Heart left ventricle (tissue), 16 donors: Measurements from ENCODE around the gene MMP24OS. TPM values are rescaled to one million over a fixed set of nuclear protein-coding genes. Genes with fewer than 3 reads are reported as not detected.
"Not testable (repeated sequence)": the region's sequence is repeated elsewhere in the genome, so short reads cannot be mapped to it uniquely, and the experiment has no call there.

Experiments
- ATAC-seq, 4 donors: fragments of 200-7000 bp; cut with Tn5 transposase; one replicate each; pipeline ENCODE4 v1.9.1; 2020 to 2022; ENCODE audit warnings: moderate library complexity in 4 of 4, mild to moderate bottlenecking in 3 of 4, moderate number of reproducible peaks in 1 of 4
- DNase-seq, 5 donors: peaks; one replicate each; pipeline ENCODE4 v3.0.0-alpha.2; 2020
- H3K27ac ChIP-seq, 12 donors: fragments of 200-600 bp; sonication (generic) in 4 of 12; one replicate each; pipeline versions ENCODE4 v1.5.0 to v1.8.0; 2016 to 2022; ENCODE audit warnings: mild to moderate bottlenecking in 2 of 12
- H3K27me3 ChIP-seq, 9 donors: fragments of 200-600 bp; sonication (generic) in 2 of 9; one replicate each; pipeline versions ENCODE4 v1.5.1 to v1.8.0; 2016 to 2022; ENCODE audit warnings: mild to moderate bottlenecking in 3 of 9
- H3K36me3 ChIP-seq, 9 donors: fragments of 200-600 bp; sonication (generic) in 2 of 9; one replicate each; pipeline versions ENCODE4 v1.5.0 to v1.8.0; 2018 to 2022; ENCODE audit warnings: mild to moderate bottlenecking in 2 of 9
- H3K4me1 ChIP-seq, 12 donors: fragments of 200-600 bp; sonication (generic) in 4 of 12; one replicate each; pipeline versions ENCODE4 v1.5.0 to v1.8.0; 2016 to 2022; ENCODE audit warnings: mild to moderate bottlenecking in 3 of 12
- H3K4me3 ChIP-seq, 12 donors: fragments of 200-600 bp; sonication (generic) in 4 of 12; one replicate each; pipeline versions ENCODE4 v1.5.0 to v1.8.0; 2017 to 2022; ENCODE audit warnings: mild to moderate bottlenecking in 9 of 12, moderate library complexity in 4 of 12
- H3K9me3 ChIP-seq, 12 donors: fragments of 200-600 bp; sonication (generic) in 4 of 12; one replicate each; pipeline versions ENCODE4 v1.5.0 to v1.8.0; 2016 to 2022; ENCODE audit warnings: mild to moderate bottlenecking in 1 of 12
- CTCF ChIP-seq, 12 donors: fragments of 200-600 bp; sonication (generic) in 4 of 12; IDR thresholded peaks; one replicate each; pipeline versions ENCODE4 v1.5.0 to v1.8.0; 2018 to 2022; ENCODE audit warnings: antibody characterized with exemption in 12 of 12, mild to moderate bottlenecking in 5 of 12
- POLR2A ChIP-seq, 2 donors: fragments of 450-650 bp; IDR thresholded peaks; one replicate each; pipeline ENCODE4 v1.6.1; 2017; ENCODE audit warnings: antibody characterized with exemption in 2 of 2, mild to moderate bottlenecking in 2 of 2, moderate library complexity in 2 of 2
- WGBS, 4 donors: extraction: QIAGEN DNeasy Blood & Tissue Kit in 2 of 4; methylation state at CpG; one replicate each; pipeline versions ENCODE4 v1.1.5 to v1.1.7; 2013 to 2018; 5-methylcytosine and 5-hydroxymethylcytosine counted together
- intact Hi-C, 10 donors: fragments of 100-400 bp; cut with DNase I; formaldehyde crosslinking; loops; one replicate each; pipeline versions ENCODE4 v1.11.1 to v1.14.2; 2022
- polyA plus RNA-seq, 2 donors: library from polyadenylated mRNA; stranded (reverse); fragments of 200-250 nt; gene quantifications; one replicate each; pipeline ENCODE4 v1.2.3, GENCODE V29; 2013
- total RNA-seq, 9 donors: library from RNA; depleted of rRNA in 2 of 9; stranded (reverse); fragments of >200 nt in 2 of 9; fragmentation: NEBNext Ultra II Directional in 3 of 9; extraction: Animal tissue kit (Norgen Biotek cat#: 25700) in 3 of 9; gene quantifications; one replicate each; pipeline versions ENCODE4 v1.1.0 to v1.2.4, GENCODE V29; 2016 to 2023
- donor health status: ischemic (EF 13 %, LVEDD 7.1; RV severe dilation, severe dysfunction).
- donor health status: healthy with polysubstance abuse.
- donor health status: DM: no; HTN: yes; CAD: no.
- donor health status: DM: no; HTN: no; CAD: no.
- donor health status: ischemic (EF 25% LVEDD 6.9; RV normal size, moderate dysfunction).
- donor health status: ischemic (EF 25% LVEDD 5.7; RV mildly dilated, moderate dysfunction).
- donor health status: healthy.
- donor health status: DM: yes; HTN: yes; CAD: no.
- donor health status: ischemic (EF 35%, LVEDD 5.7; RV mildly dilated, moderate dysfunction).
- donor health status: nonischemic (EF 11% LVEDD 7.7; RV severe dilation, severe dysfunction).
- donor health status: DM: yes; HTN: yes; CAD: no.
- donor health status: PGD.
- donor health status: ischemic (EF 29% LVEDD 5.4; RV normal size, mild dysfunction).
- donor health status: nonischemic (EF 23%, LVEDD 6.1; RV moderate dilation, normal function).

MMP24OS gene
- total and polyA plus RNA-seq, 11 donors, result 11.7 to 64.8 (median 41.6) TPM

DNA sequence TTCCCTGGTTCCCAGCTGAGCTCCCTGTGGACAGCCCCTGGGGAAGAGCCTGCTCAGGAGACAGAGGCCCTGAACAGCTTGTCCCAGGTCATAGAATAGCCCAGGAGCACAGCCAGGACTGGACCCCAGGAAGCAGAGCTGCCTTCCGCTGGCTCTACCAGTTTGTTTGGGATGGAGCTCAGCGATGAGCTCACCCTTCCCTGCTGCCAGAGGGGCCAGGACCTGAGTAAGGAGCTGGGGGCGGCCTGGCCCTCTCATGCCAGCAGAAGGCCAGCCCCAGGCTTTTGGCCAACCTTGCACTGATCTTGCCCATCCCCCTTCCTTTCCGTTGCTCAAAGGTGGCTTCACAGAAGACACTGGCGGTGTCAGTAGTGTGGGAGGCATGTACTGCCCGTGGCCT is 17.5 kb downstream of the MMP24OS start:
- intact Hi-C loops, result loop anchor here in 3 of 10 donors (10.0 kb wide), 2 partner anchors 116 to 166 kb away; partner anchors contain the start of genes EDEM2 (in 2 of the 3) and TRPC4AP (in 1 of the 3)
- Histone ChIP-seq H3K9me3 (no peaks in the 10 kb centered on the region), H3K36me3 (peaks cover 0 to 13% (median 0%) of the 10 kb centered on the region in 9 donors), H3K27ac (no peak overlapping the region), H3K4me1 (peaks cover 0 to 25% (median 10%) of the 10 kb centered on the region in 12 donors), H3K27me3 (no peaks in the 10 kb centered on the region), H3K4me3 (no peak overlapping the region)
- DNase-seq, result no peak
- 91 to 100% (median 95%) methylated on average over 2 to 6 of the region's 6 CpGs for WGBS, 4 donors
- no peak for TF ChIP-seq CTCF (IDR thresholded peaks at IDR 0.05)
- TF ChIP-seq POLR2A (IDR thresholded peaks at IDR 0.05), result no peak
- no peak for ATAC-seq

DNA sequence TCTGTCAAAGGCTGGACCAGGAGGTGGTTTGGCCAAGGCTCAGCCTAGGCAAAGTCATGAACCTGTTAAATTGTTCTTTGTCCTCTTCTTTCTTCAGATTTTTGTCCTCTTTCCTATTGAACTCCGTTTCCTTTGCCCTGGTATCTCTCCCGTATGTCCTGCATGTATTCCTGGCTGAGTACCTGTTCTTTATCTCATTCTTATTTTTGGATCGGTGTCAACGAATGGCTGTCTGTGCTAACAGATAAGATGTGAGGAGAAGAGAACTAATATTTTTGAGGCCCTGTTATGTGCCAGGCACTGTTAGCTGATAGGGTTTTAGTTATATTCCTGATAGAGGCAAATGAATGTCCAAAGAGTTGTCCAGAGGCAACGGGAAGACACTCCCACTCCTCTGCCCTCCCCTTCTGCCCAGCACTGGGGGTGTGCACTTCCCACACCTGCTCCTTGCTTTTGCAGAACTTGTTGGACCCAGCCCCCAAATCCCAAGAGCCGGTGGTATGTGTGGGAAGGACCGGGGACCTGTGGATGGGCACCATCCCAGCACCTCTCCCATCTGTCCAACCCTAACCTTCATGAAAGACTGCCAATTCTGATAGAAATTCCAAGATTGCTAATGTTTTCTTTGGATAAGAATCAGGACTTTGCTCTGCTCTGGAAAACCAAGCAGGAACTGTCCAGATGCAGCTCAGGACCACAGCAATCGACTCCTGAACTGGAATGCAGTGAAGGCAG is 20.6 kb downstream of the MMP24OS start:
- H3K27ac ChIP-seq, result no peak overlapping the region
- WGBS, 4 donors, result 23 to 45% (median 35%) methylated on average over 8 of the region's 8 CpGs

DNA sequence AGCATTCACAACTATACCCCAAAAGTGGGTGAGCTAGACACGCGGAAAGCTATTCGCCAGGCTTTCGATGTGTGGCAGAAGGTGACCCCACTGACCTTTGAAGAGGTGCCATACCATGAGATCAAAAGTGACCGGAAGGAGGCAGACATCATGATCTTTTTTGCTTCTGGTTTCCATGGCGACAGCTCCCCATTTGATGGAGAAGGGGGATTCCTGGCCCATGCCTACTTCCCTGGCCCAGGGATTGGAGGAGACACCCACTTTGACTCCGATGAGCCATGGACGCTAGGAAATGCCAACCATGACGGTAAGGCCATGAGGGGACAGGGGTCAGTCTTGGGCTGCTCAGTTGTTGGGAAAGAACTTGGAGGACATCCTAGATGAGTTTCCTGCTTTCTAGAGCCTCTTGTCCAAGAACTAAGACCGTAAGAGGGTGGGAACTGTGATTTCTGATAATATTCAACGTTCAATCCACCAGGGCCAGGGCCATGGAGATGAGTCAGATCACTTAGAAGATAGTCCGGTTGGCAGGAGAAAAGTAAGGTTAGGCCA is 23.4 kb downstream of the MMP24OS start:
- Histone ChIP-seq H3K27ac (no peak overlapping the region), H3K9me3 (no peaks in the 10 kb centered on the region), H3K4me3 (no peak overlapping the region), H3K27me3 (no peaks in the 10 kb centered on the region), H3K36me3 (no peaks in the 10 kb centered on the region), H3K4me1 (peaks cover 0 to 12% (median 5%) of the 10 kb centered on the region in 12 donors)
- no peak for ATAC-seq
- intact Hi-C loops, result no loop called here
- 90 to 97% (median 94%) methylated on average over 12 of the region's 12 CpGs for WGBS, 4 donors
- no peak for DNase-seq
- TF ChIP-seq CTCF (IDR thresholded peaks at IDR 0.05), result no peak
- TF ChIP-seq POLR2A (IDR thresholded peaks at IDR 0.05), result no peak

More for the DNA sequence above, 20.6 kb downstream of the MMP24OS start:
- Histone ChIP-seq H3K4me3 (no peak overlapping the region), H3K27me3 (no peaks in the 10 kb centered on the region), H3K9me3 (no peaks in the 10 kb centered on the region), H3K4me1 (peaks cover 0 to 12% (median 5%) of the 10 kb centered on the region in 12 donors), H3K36me3 (no peaks in the 10 kb centered on the region)
- no peak for DNase-seq
- intact Hi-C loops, result no loop called here
- ATAC-seq, result peak in 1 of 4 donors; percentile 39
- TF ChIP-seq CTCF (IDR thresholded peaks at IDR 0.05) (no peak), POLR2A (IDR thresholded peaks at IDR 0.05) (no peak)

DNA sequence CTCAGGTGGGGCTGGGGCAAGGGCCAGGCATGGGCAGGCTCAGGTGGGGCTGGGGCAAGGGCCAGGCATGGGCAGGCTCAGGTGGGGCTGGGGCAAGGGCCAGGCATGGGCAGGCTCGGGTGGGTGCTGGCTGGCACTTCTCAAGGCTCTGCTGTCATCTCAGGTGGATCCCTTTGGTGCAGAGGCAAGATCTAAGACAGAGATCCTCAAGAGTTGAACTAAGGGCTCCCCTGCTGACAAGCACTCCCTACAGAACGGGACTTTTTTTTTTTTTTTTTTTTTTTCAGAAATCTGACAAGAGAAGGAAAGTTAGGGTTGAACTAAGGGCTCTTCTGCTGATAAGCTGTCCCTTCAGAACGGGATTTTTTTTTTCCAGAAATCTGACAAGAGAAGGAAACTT is 24.9 kb downstream of the MMP24OS start:
- WGBS, 4 donors, result 75 to 94% (median 82%) methylated on average over 3 of the region's 3 CpGs

GRCh38 chr20:35252598-35252997 is 25.3 kb downstream of the MMP24OS start:
- H3K27ac ChIP-seq, ATAC-seq, DNase-seq, H3K27me3 ChIP-seq, H3K4me1 ChIP-seq, H3K4me3 ChIP-seq, H3K36me3 ChIP-seq, intact Hi-C loops, H3K9me3 ChIP-seq: not testable (repeated sequence)
- WGBS, 4 donors, result 80 to 100% (median 98%) methylated on average over 1 to 2 of the region's 2 CpGs

More for the DNA sequence above, 24.9 kb downstream of the MMP24OS start:
- no peak for ATAC-seq
- DNase-seq, result no peak
- TF ChIP-seq POLR2A (IDR thresholded peaks at IDR 0.05) (no peak), CTCF (IDR thresholded peaks at IDR 0.05) (no peak)
- Histone ChIP-seq H3K27me3 (no peaks in the 10 kb centered on the region), H3K36me3 (no peaks in the 10 kb centered on the region), H3K9me3 (no peaks in the 10 kb centered on the region), H3K4me3 (no peak overlapping the region), H3K27ac (no peak overlapping the region), H3K4me1 (peaks cover 0 to 12% (median 5%) of the 10 kb centered on the region in 12 donors)
- intact Hi-C loops, result no loop called here
